DND-41 (cell line): ENCODE measurements around the gene FFAR2.

ENCODE experiments used
- ATAC-seq: fragments of 200-7000 bp; cut with Tn5 transposase; 3 replicates; pipeline ENCODE4 v1.9.1; 2021; ENCODE audit warnings: low read depth; ENCODE audit not compliant: insufficient read depth
- DNase-seq: peaks from one replicate; pipeline ENCODE4 v3.0.0-alpha.2; 2020
- H2AFZ ChIP-seq: 2 replicates; pipeline ENCODE4 v1.6.0; 2012; ENCODE audit warnings: low read depth, low read length
- H3K27ac ChIP-seq: 2 replicates; pipeline ENCODE4 v1.5.1; 2012; ENCODE audit warnings: low read length, inconsistent platforms
- H3K27me3 ChIP-seq: fragments of 200-600 bp; sonication (generic); 2 replicates; pipeline ENCODE4 v1.6.0; 2012; ENCODE audit warnings: low read length, mild to moderate bottlenecking, inconsistent platforms; ENCODE audit not compliant: insufficient read depth, poor library complexity
- H3K36me3 ChIP-seq: 2 replicates; pipeline ENCODE4 v1.5.1; 2012; ENCODE audit warnings: low read length, inconsistent platforms; ENCODE audit not compliant: insufficient read depth
- H3K4me1 ChIP-seq: 2 replicates; pipeline ENCODE4 v1.5.1; 2012; ENCODE audit warnings: mild to moderate bottlenecking, low read length; ENCODE audit not compliant: insufficient read depth
- H3K4me2 ChIP-seq: 2 replicates; pipeline ENCODE4 v1.6.0; 2012; ENCODE audit warnings: mild to moderate bottlenecking, moderate library complexity, low read length, inconsistent platforms; ENCODE audit not compliant: insufficient read depth
- H3K4me3 ChIP-seq, 2 experiments: fragments of 200-600 bp in 1 of 2; shearing (Covaris generic) in 1 of 2; 2 replicates each; pipeline ENCODE4 v1.5.1; 2012 to 2016; ENCODE audit warnings: inconsistent platforms in 2 of 2, low read length in 2 of 2, mild to moderate bottlenecking in 2 of 2, low read depth in 1 of 2, moderate library complexity in 1 of 2
- H3K79me2 ChIP-seq: 2 replicates; pipeline ENCODE4 v1.6.0; 2012; ENCODE audit warnings: low read length, inconsistent platforms; ENCODE audit not compliant: insufficient read depth
- H3K9ac ChIP-seq: 2 replicates; pipeline ENCODE4 v1.6.0; 2012; ENCODE audit warnings: low read depth, mild to moderate bottlenecking, inconsistent platforms, low read length, moderate library complexity
- H3K9me3 ChIP-seq: 2 replicates; pipeline ENCODE4 v1.5.1; 2012; ENCODE audit warnings: low read length, moderate library complexity, mild to moderate bottlenecking, inconsistent platforms; ENCODE audit not compliant: insufficient read depth, severe bottlenecking
- H4K20me1 ChIP-seq: 2 replicates; pipeline ENCODE4 v1.6.0; 2012; ENCODE audit warnings: low read length; ENCODE audit not compliant: insufficient read depth
- EZH2 ChIP-seq: IDR thresholded peaks from 3 replicates; pipeline ENCODE4 v1.6.1; 2012; ENCODE audit warnings: borderline replicate concordance, low read depth, mild to moderate bottlenecking, moderate library complexity, low read length, inconsistent platforms; ENCODE audit not compliant: severe bottlenecking
- TF ChIP-seq, protein P1 (sequence below): IDR thresholded peaks from 2 replicates; pipeline ENCODE4 v1.5.1; 2012; ENCODE audit warnings: borderline replicate concordance, low read length, moderate library complexity, mild to moderate bottlenecking; ENCODE audit not compliant: poor library complexity, severe bottlenecking; ENCODE audit errors: extremely low read depth

The FFAR2 gene

DNA sequence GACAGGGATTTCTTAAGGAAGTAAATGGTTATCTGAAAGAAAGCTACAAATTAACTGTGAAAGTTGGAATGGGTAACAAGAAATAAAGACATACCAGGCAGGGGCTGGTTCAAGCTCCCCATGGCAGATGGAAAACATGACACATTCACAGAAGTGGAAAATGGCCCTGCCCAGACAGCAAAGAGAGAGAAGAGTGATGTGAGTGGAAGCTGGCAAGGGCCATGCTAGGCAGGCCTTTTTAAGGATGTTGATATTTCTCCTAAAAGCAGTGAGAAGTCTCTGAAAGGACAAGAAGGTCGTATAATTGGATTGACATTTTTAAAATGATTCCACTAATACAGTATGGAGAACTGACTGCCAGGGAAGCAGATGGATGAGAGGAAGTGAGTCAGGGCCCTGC lies 3.3 kb upstream of the FFAR2 start:
- H3K9me3 ChIP-seq = no peaks in the 10 kb centered on the region

DNA sequence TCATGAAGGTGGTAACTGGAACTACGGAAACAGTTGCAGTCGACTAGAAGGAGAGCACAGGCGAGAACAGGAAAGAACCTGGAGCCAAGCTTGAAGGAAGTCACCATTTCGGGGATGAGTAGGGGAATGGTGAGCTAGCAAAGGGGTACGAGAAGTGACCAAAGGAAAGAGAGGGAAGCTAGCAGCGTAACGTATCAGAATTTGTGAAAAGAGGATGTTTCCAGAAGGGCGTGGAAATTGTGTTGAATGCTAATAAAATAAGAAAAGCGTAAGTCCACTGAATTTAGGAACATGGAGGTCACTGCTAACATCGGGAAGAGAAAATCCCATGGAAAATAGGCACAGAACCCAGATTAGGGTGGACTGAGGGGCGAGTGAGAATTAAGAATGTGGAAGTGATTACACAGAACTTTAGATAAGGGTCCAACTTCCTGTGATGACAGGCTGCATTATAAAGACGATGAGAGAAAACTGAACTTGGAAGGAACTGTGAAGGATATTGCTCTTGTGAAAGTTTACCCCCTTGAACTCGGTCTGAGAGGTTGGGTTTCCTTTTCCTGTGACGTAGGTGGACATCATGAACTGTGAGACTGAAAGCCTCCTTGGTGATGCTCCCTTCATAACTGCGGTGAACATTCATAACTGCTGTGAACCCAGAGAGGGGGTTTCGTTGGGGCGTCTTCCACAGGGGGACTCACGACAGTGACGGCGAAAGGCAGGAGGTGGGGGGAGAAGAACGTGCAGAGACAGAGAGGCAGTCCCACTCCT lies 2.0 kb upstream of the FFAR2 start:
- DNase-seq = no peak
- Histone ChIP-seq H3K4me2 (no peak overlapping the region), H3K27me3 (peaks cover 5% of the 10 kb centered on the region), H3K9ac (no peak overlapping the region), H3K4me3 (no peak overlapping the region), H4K20me1 (no peaks in the 10 kb centered on the region), H3K4me1 (no peaks in the 10 kb centered on the region), H3K36me3 (no peaks in the 10 kb centered on the region), H3K79me2 (no peaks in the 10 kb centered on the region), H2AFZ (no peak overlapping the region), H3K9me3 (no peaks in the 10 kb centered on the region), H3K27ac (no peak overlapping the region)
- ATAC-seq = no peak
- TF ChIP-seq, protein P1, sequence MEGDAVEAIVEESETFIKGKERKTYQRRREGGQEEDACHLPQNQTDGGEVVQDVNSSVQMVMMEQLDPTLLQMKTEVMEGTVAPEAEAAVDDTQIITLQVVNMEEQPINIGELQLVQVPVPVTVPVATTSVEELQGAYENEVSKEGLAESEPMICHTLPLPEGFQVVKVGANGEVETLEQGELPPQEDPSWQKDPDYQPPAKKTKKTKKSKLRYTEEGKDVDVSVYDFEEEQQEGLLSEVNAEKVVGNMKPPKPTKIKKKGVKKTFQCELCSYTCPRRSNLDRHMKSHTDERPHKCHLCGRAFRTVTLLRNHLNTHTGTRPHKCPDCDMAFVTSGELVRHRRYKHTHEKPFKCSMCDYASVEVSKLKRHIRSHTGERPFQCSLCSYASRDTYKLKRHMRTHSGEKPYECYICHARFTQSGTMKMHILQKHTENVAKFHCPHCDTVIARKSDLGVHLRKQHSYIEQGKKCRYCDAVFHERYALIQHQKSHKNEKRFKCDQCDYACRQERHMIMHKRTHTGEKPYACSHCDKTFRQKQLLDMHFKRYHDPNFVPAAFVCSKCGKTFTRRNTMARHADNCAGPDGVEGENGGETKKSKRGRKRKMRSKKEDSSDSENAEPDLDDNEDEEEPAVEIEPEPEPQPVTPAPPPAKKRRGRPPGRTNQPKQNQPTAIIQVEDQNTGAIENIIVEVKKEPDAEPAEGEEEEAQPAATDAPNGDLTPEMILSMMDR = no peak
- TF ChIP-seq EZH2 = no peak

More for the DNA sequence above, 3.3 kb upstream of the FFAR2 start:
- Histone ChIP-seq H3K27ac (no peak overlapping the region), H3K4me2 (no peak overlapping the region), H3K79me2 (no peaks in the 10 kb centered on the region), H3K27me3 (peaks cover 5% of the 10 kb centered on the region), H3K4me1 (no peaks in the 10 kb centered on the region), H4K20me1 (no peaks in the 10 kb centered on the region), H3K4me3 (no peak overlapping the region), H3K36me3 (no peaks in the 10 kb centered on the region), H3K9ac (no peak overlapping the region), H2AFZ (no peak overlapping the region)
- ATAC-seq (no peak), DNase-seq (no peak)
- TF ChIP-seq EZH2 = no peak
- TF ChIP-seq, protein P1 = no peak

DNA sequence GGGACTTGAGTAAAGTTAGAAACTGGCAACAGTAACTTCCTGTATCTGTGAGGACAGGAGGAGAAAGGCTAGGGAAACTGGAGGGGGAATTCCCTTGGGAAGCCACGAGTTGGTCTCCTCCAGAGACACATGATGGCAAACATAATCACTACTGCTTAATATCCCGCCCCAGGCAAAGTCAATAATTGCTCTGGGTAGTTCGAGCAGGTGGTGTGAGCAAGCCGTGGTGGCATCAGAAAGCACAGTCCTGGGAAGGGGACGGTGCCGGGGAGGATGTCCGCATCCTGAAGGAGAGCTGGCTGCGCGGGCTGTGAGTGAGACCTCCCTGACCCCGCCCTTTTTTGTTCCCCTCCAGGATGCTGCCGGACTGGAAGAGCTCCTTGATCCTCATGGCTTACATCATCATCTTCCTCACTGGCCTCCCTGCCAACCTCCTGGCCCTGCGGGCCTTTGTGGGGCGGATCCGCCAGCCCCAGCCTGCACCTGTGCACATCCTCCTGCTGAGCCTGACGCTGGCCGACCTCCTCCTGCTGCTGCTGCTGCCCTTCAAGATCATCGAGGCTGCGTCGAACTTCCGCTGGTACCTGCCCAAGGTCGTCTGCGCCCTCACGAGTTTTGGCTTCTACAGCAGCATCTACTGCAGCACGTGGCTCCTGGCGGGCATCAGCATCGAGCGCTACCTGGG lies 1.4 kb downstream of the FFAR2 start:
- DNase-seq = no peak
- ATAC-seq = no peak
- Histone ChIP-seq H3K36me3 (no peaks in the 10 kb centered on the region), H3K27me3 (peaks cover 5% of the 10 kb centered on the region), H3K79me2 (no peaks in the 10 kb centered on the region), H2AFZ (no peak overlapping the region), H3K9ac (no peak overlapping the region), H3K4me1 (no peaks in the 10 kb centered on the region), H4K20me1 (no peaks in the 10 kb centered on the region), H3K27ac (no peak overlapping the region), H3K9me3 (no peaks in the 10 kb centered on the region), H3K4me3 (no peak overlapping the region), H3K4me2 (no peak overlapping the region)
- TF ChIP-seq EZH2 = no peak
- TF ChIP-seq, protein P1 = no peak
